ENCODE data around the gene DGKI. TPM values are rescaled to one million over a fixed set of nuclear protein-coding genes. Genes with fewer than 3 reads are reported as not detected.

DGKI gene
- total RNA-seq, 1 donor from 2014 or later, result 2.2 TPM

- no peak for DNase-seq (ENCODE audit: low read depth, low spot score)
- no peaks in the 10 kb centered on the region for H3K27me3 Mint-ChIP-seq (ENCODE audit: low read depth)
- no peak for TF ChIP-seq CTCF (conservative IDR thresholded peaks at IDR 0.05)
These were observed 443.4 kb downstream of the DGKI start for GRCh38 chr7:137403353-137403695.

GRCh38 chr7:137402536-137403352, 444.0 kb downstream of the DGKI start:
- Mint-ChIP-seq H3K27me3 (ENCODE audit: low read depth) (no peaks in the 10 kb centered on the region), H3K4me1 (peaks cover 24% of the 10 kb centered on the region), H3K9me3 (no peaks in the 10 kb centered on the region), H3K4me3 (no peak overlapping the region), H3K27ac (ENCODE audit: unreplicated experiment) (no peak overlapping the region), H3K36me3 (ENCODE audit: low read depth) (no peaks in the 10 kb centered on the region)
- TF ChIP-seq CTCF (conservative IDR thresholded peaks at IDR 0.05), result no peak
- DNase-seq (ENCODE audit: low read depth, low spot score), result no peak

More at GRCh38 chr7:137403353-137403695, 443.4 kb downstream of the DGKI start:
- no peak overlapping the region for H3K4me3 Mint-ChIP-seq
- no peak overlapping the region for H3K27ac Mint-ChIP-seq (ENCODE audit: unreplicated experiment)
- no peaks in the 10 kb centered on the region for H3K9me3 Mint-ChIP-seq
- H3K4me1 Mint-ChIP-seq, result peaks cover 30% of the 10 kb centered on the region
- H3K36me3 Mint-ChIP-seq (ENCODE audit: low read depth), result no peaks in the 10 kb centered on the region

DNA sequence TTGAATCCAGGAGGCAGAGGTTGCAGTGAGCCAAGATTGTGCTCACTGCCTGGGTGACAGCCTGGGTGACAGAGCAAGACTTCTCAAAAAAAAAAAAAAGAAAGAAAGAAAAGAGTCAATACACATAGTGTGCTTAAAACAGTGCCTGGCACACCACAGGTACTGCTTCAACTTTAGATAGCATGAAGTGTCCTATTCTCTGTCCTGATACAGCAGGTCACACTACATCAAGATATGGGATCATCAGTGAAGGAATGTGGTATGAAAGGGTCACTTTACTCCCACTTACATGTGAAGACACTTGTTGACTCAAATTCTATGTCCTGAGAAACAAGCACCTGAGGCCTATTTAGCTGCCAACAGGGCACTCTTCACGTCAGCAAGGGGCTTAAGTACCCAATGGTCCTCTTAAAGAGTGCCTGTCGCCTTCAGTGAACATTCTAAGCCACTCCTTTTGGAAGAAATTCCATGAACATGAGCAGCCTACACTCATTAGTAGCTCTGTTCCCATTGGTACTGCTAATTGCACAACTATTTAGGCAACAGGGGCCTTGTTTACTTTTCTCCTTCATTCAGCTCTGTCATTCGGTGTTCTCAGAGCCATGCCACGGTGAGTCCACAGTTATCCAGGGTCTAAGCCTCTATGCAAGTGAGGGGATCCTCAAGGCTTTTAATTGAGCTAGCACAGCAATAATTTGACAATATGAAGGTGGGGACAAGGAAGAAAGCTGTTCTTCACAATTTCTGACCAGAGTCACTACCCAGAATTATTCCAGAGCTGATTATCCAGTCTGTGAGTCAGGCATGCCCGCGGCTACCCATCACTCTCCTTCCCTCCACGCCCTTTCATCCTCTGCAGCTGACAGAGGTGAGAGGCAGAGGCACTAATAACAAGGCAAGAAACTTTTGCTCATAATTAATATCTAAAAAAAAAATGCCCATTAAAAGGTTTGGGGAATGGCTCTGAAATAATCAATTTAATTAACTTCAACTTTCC, 446.6 kb downstream of the DGKI start:
- no peak for TF ChIP-seq CTCF (conservative IDR thresholded peaks at IDR 0.05)
- no peak overlapping the region for H3K4me3 Mint-ChIP-seq
- H3K27ac Mint-ChIP-seq (ENCODE audit: unreplicated experiment), result no peak overlapping the region

DNA sequence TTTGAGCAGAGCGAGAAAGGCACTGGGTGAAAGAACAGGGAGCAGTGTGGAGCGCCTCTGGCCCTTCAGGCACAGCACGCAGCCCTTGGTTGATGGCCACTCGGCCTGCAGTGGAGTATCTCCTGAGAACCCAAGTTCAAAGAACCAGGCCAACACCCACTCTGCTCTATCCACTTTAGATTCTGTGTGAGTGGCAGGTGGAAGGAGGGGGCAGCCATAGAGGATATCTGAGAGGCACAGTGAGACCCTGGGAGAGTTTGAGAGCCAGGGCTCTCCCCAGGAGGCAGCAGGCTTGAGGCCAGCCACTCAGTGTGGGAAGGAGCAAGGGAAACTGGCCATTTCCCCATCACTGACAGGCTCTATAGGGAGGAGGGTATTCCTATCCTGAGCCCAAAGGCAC, 450.7 kb downstream of the DGKI start:
- DNase-seq (ENCODE audit: low read depth, low spot score), result no peak
- Mint-ChIP-seq H3K36me3 (ENCODE audit: low read depth) (peaks cover 11% of the 10 kb centered on the region), H3K4me1 (peaks cover 12% of the 10 kb centered on the region), H3K4me3 (no peak overlapping the region), H3K27ac (ENCODE audit: unreplicated experiment) (no peak overlapping the region), H3K27me3 (ENCODE audit: low read depth) (no peaks in the 10 kb centered on the region), H3K9me3 (peaks cover 19% of the 10 kb centered on the region)
- TF ChIP-seq CTCF (conservative IDR thresholded peaks at IDR 0.05), result no peak

More for the DNA sequence above, 446.6 kb downstream of the DGKI start:
- Mint-ChIP-seq H3K27me3 (ENCODE audit: low read depth) (no peaks in the 10 kb centered on the region), H3K4me1 (peaks cover 14% of the 10 kb centered on the region), H3K9me3 (peaks cover 5% of the 10 kb centered on the region), H3K36me3 (ENCODE audit: low read depth) (peaks cover 8% of the 10 kb centered on the region)
- DNase-seq (ENCODE audit: low read depth, low spot score), result no peak

GRCh38 chr7:137395420-137395819, 451.4 kb downstream of the DGKI start:
- H3K4me1 Mint-ChIP-seq, result peaks cover 8% of the 10 kb centered on the region
- H3K9me3 Mint-ChIP-seq, result peaks cover 20% of the 10 kb centered on the region
- H3K27me3 Mint-ChIP-seq (ENCODE audit: low read depth), result no peaks in the 10 kb centered on the region
- DNase-seq (ENCODE audit: low read depth, low spot score), result no peak
- H3K27ac Mint-ChIP-seq (ENCODE audit: unreplicated experiment), result no peak overlapping the region
- H3K36me3 Mint-ChIP-seq (ENCODE audit: low read depth), result peaks cover 13% of the 10 kb centered on the region
- no peak overlapping the region for H3K4me3 Mint-ChIP-seq
- TF ChIP-seq CTCF (conservative IDR thresholded peaks at IDR 0.05), result no peak

All from neural crest cell (in vitro differentiated cells).